A549 treated with CpdA at 1 μM for 4 hours (cell line): ENCODE results near the gene PNLIPRP3. TPM values are rescaled to one million over a fixed set of nuclear protein-coding genes. Genes with fewer than 3 reads are reported as not detected.

Source experiments
- total RNA-seq: library from RNA; stranded (reverse); fragments of 200-300 nt; extraction: Qiagen RNA extraction; gene quantifications from 5 replicates; pipeline ENCODE4 v1.2.3, GENCODE V29; 2022; ENCODE audit warnings: low read depth

The PNLIPRP3 gene
- not detected in 5 replicates for total RNA-seq

GRCh38 chr10:116427671-116428070, at the start of gene PNLIPRP3:
PNLIPRP3 (plus strand) TSS chr10:116427847; CDS start chr10:116428013, 166 bp downstream.

Other genes starting within 250 kb of the PNLIPRP3 start
- 8.6 to 11.3 TPM (median 9.9 TPM) in 5 replicates for gene GFRA1, start 154.6 kb upstream of the PNLIPRP3 start, total RNA-seq
- not detected in 5 replicates for gene CCDC172, start 103.4 kb upstream of the PNLIPRP3 start, total RNA-seq
- gene PNLIP, start 118.1 kb downstream of the PNLIPRP3 start, total RNA-seq: not detected in 5 replicates
- not detected in 5 replicates for gene PNLIPRP1, start 163.1 kb downstream of the PNLIPRP3 start, total RNA-seq
- 0.09 to 0.13 TPM (median 0.10 TPM) in 3 of 5 replicates, not detected in the others for gene PNLIPRP2, start 193.1 kb downstream of the PNLIPRP3 start, total RNA-seq